Stomach smooth muscle (tissue), 2 donors: ENCODE results near the gene RAB3GAP2.

Experiments
- H3K27ac ChIP-seq: one replicate; pipeline ENCODE4 v1.7.0; 2013; ENCODE audit warnings: mild to moderate bottlenecking, low read length, inconsistent platforms
- H3K27me3 ChIP-seq, 2 donors: one replicate each; pipeline ENCODE4 v1.7.0; 2013; ENCODE audit warnings: low read length in 2 of 2; ENCODE audit not compliant: insufficient read depth in 2 of 2, control insufficient read depth in 1 of 2
- H3K36me3 ChIP-seq, 2 donors: one replicate each; pipeline ENCODE4 v1.7.0; 2013; ENCODE audit warnings: low read length in 2 of 2; ENCODE audit not compliant: control insufficient read depth in 2 of 2, insufficient read depth in 2 of 2
- H3K4me1 ChIP-seq: one replicate; pipeline ENCODE4 v1.7.0; 2013; ENCODE audit warnings: low read length; ENCODE audit not compliant: control insufficient read depth, insufficient read depth
- H3K4me3 ChIP-seq, 2 donors: one replicate each; pipeline ENCODE4 v1.7.0; 2013; ENCODE audit warnings: low read length in 2 of 2
- H3K9ac ChIP-seq, 2 donors: one replicate each; pipeline ENCODE4 v1.7.0; 2013; ENCODE audit warnings: low read length in 2 of 2, mild to moderate bottlenecking in 1 of 2
- H3K9me3 ChIP-seq, 2 donors: one replicate each; pipeline ENCODE4 v1.7.0; 2013; ENCODE audit warnings: low read length in 2 of 2; ENCODE audit not compliant: control insufficient read depth in 2 of 2
- donor health status: healthy.
- donor health status: Pancreatic carcinoma.

RAB3GAP2 gene

GRCh38 chr1:220307607-220308006, 35.4 kb upstream of the RAB3GAP2 start:
- Histone ChIP-seq H3K4me3 (no peak overlapping the region), H3K9me3 (no peaks in the 10 kb centered on the region), H3K4me1 (no peaks in the 10 kb centered on the region), H3K27ac (no peak overlapping the region), H3K36me3 (no peaks in the 10 kb centered on the region), H3K9ac (no peak overlapping the region), H3K27me3 (no peaks in the 10 kb centered on the region)

GRCh38 chr1:220306339-220306738, 34.1 kb upstream of the RAB3GAP2 start:
- H3K9me3 ChIP-seq = no peaks in the 10 kb centered on the region
- H3K9ac ChIP-seq = no peak overlapping the region
- no peaks in the 10 kb centered on the region for H3K36me3 ChIP-seq
- no peak overlapping the region for H3K27ac ChIP-seq
- H3K27me3 ChIP-seq = no peaks in the 10 kb centered on the region
- no peaks in the 10 kb centered on the region for H3K4me1 ChIP-seq
- H3K4me3 ChIP-seq = no peak overlapping the region

DNA sequence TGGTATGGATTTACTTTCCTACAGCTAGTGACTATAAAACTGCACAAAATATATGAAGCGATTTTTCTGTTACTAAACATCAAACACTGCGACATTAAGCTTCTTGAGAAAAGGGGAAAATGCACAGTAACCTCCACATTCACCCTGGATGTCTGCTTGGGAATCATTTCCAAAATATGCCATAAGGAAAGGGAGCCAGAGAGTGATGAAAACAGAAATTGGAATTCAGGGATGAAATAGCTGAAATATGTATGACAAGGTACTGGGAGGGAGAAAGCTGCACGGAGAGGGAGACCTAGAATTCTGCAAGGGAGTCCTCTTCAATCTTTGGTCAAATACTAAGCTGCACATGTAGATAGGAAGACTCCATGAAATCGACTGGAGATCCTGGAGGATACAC, 31.6 kb upstream of the RAB3GAP2 start:
- no peaks in the 10 kb centered on the region for H3K36me3 ChIP-seq
- H3K4me3 ChIP-seq = no peak overlapping the region
- H3K4me1 ChIP-seq = peaks cover 6% of the 10 kb centered on the region
- H3K9me3 ChIP-seq = no peaks in the 10 kb centered on the region
- H3K27ac ChIP-seq = no peak overlapping the region
- no peaks in the 10 kb centered on the region for H3K27me3 ChIP-seq
- no peak overlapping the region for H3K9ac ChIP-seq

DNA sequence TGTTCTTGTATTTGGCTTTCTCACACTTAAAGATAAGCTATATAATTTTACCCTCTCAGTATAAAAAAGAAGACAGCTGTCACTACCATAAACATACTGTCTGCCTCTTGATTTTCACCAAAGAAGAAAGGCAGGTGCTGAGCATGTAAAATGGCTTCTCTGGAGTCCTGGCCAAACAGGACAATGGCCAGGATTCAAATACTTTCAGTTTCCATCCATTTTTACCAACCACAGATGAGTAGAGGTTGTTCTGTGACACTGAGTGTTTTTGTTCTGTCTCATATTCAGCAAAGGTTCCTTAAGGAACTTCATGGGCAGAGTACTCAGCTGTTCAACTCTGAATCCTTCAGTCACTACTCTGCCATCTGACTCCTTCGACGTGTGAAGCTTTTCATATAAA, 29.4 kb upstream of the RAB3GAP2 start:
- Histone ChIP-seq H3K27me3 (no peaks in the 10 kb centered on the region), H3K4me3 (no peak overlapping the region), H3K27ac (no peak overlapping the region), H3K4me1 (peaks cover 6% of the 10 kb centered on the region), H3K36me3 (no peaks in the 10 kb centered on the region), H3K9me3 (no peaks in the 10 kb centered on the region), H3K9ac (no peak overlapping the region)

DNA sequence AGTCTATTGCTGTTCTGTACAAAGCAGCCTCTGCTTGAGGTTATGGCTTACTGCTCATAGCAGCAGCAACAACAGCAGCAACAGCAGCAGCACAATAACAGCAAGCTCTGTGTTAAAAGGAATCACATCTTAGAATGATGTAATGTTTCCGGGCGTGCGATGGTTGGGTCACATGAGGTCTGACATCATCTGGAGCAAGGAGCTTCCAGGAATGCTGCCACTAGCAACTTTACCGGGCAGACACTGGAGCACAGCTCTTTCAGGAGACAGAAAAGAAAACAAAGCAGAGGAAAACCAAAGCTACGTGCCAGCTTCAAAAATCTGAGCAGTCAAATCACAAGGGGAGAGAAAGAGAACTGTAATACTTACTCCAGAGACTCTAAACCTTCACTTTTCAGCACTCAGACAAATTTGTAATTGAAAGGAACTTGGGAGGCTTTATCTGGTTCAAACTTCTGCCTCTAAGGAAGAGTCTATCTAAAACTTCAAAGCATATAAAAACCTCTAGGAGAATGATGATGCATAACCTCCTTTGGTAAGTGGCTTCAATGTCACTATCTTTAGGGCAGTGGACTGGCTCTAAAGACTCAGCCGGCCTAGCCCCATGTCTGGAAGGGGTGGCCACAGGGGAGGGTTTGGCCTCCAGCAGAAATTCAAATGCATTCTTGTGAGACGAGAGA, 28.3 kb upstream of the RAB3GAP2 start:
- no peaks in the 10 kb centered on the region for H3K9me3 ChIP-seq
- H3K4me3 ChIP-seq = peak overlapping the region in 1 of 2 donors; percentile 40
- H3K36me3 ChIP-seq = no peaks in the 10 kb centered on the region
- peak overlapping the region; percentile 48 to 72 for H3K9ac ChIP-seq
- peaks cover 0 to 2% of the 10 kb centered on the region in 2 donors for H3K27me3 ChIP-seq
- H3K27ac ChIP-seq = peak overlapping the region; percentile 59
- peaks cover 6% of the 10 kb centered on the region for H3K4me1 ChIP-seq

DNA sequence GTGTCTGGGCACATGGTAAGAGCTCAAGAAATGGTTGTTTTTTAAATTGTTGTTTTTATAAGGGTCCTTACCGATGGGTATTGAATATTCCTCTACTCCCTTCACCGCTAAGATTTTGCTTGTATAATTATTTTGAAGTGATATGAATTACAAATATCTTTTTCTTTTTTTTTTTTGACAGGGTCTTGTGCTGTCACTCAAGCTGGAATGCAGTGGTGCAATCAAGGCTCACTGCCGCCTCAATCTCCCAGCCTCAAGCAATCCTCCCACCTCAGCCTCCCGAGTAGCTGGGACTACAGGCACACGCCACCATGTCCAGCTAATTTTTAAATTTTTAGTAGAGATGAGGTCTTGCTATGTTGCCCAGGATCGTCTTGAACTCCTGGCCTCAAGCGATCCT, 27.1 kb upstream of the RAB3GAP2 start:
- no peaks in the 10 kb centered on the region for H3K9me3 ChIP-seq
- no peaks in the 10 kb centered on the region for H3K36me3 ChIP-seq
- peaks cover 6% of the 10 kb centered on the region for H3K4me1 ChIP-seq
- H3K9ac ChIP-seq = no peak overlapping the region
- no peak overlapping the region for H3K4me3 ChIP-seq
- H3K27ac ChIP-seq = no peak overlapping the region
- H3K27me3 ChIP-seq = peaks cover 0 to 2% of the 10 kb centered on the region in 2 donors

- Histone ChIP-seq H3K9me3 (no peaks in the 10 kb centered on the region), H3K36me3 (no peaks in the 10 kb centered on the region), H3K4me1 (peaks cover 6% of the 10 kb centered on the region), H3K27me3 (peaks cover 1 to 4% of the 10 kb centered on the region in 2 donors), H3K4me3 (no peak overlapping the region), H3K9ac (no peak overlapping the region), H3K27ac (no peak overlapping the region)
Measured at GRCh38 chr1:220298470-220299205, 26.4 kb upstream of the RAB3GAP2 start.

GRCh38 chr1:220296981-220297380, 24.7 kb upstream of the RAB3GAP2 start:
- Histone ChIP-seq H3K27ac (no peak overlapping the region), H3K9ac (no peak overlapping the region), H3K4me1 (peaks cover 6% of the 10 kb centered on the region), H3K4me3 (no peak overlapping the region), H3K27me3 (peaks cover 6 to 9% of the 10 kb centered on the region in 2 donors), H3K9me3 (no peaks in the 10 kb centered on the region), H3K36me3 (no peaks in the 10 kb centered on the region)

DNA sequence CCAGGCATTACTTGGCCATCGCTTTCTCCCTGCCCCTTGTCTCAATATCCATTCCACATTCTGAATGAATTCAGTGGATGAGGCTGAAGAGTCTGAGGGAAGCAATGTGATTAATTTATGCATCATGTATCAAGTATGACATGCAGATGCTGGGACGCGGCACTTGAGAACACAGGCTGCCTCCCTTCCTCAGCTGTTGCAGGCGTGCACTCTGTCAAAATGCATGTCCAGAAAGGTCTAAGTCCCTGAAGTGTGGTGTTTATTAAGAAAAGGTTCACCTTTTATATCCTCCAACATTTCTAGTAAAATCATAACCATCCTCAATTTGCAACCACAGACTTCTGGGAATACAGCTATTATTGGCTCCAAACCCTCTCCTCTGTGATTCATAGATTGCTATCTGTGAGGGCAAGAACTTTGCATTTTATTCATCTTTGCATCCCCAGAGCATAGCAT, 22.6 kb upstream of the RAB3GAP2 start:
- no peaks in the 10 kb centered on the region for H3K36me3 ChIP-seq
- H3K27ac ChIP-seq = no peak overlapping the region
- no peak overlapping the region for H3K4me3 ChIP-seq
- H3K9me3 ChIP-seq = no peaks in the 10 kb centered on the region
- peaks cover 6 to 9% of the 10 kb centered on the region in 2 donors for H3K27me3 ChIP-seq
- no peaks in the 10 kb centered on the region for H3K4me1 ChIP-seq
- H3K9ac ChIP-seq = no peak overlapping the region

GRCh38 chr1:220291580-220291979, 19.3 kb upstream of the RAB3GAP2 start:
- H3K9me3 ChIP-seq = no peaks in the 10 kb centered on the region
- H3K9ac ChIP-seq = no peak overlapping the region
- H3K27me3 ChIP-seq = peaks cover 6 to 9% of the 10 kb centered on the region in 2 donors
- H3K27ac ChIP-seq = no peak overlapping the region
- H3K4me3 ChIP-seq = no peak overlapping the region
- no peaks in the 10 kb centered on the region for H3K4me1 ChIP-seq
- H3K36me3 ChIP-seq = no peaks in the 10 kb centered on the region
